Measurements from ENCODE around the gene CD82. TPM values are rescaled to one million over a fixed set of nuclear protein-coding genes. Genes with fewer than 3 reads are reported as not detected.

CD82 gene
- total RNA-seq, 4 donors from 2014 or later: 10.2 to 26.3 (median 20.8) TPM

GRCh38 chr11:44529895-44530412 lies 35.5 kb upstream of the CD82 start:
- Histone ChIP-seq H3K36me3 (no peaks in the 10 kb centered on the region), H3K27ac (no peak overlapping the region), H3K4me3 (no peak overlapping the region), H3K4me1 (no peaks in the 10 kb centered on the region), H3K9me3 (no peaks in the 10 kb centered on the region), H3K27me3 (no peaks in the 10 kb centered on the region)
- DNase-seq: no peak
- no peak for TF ChIP-seq POLR2A (IDR thresholded peaks at IDR 0.05)
- TF ChIP-seq, protein P1, sequence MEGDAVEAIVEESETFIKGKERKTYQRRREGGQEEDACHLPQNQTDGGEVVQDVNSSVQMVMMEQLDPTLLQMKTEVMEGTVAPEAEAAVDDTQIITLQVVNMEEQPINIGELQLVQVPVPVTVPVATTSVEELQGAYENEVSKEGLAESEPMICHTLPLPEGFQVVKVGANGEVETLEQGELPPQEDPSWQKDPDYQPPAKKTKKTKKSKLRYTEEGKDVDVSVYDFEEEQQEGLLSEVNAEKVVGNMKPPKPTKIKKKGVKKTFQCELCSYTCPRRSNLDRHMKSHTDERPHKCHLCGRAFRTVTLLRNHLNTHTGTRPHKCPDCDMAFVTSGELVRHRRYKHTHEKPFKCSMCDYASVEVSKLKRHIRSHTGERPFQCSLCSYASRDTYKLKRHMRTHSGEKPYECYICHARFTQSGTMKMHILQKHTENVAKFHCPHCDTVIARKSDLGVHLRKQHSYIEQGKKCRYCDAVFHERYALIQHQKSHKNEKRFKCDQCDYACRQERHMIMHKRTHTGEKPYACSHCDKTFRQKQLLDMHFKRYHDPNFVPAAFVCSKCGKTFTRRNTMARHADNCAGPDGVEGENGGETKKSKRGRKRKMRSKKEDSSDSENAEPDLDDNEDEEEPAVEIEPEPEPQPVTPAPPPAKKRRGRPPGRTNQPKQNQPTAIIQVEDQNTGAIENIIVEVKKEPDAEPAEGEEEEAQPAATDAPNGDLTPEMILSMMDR (IDR thresholded peaks at IDR 0.05): no peak
- intact Hi-C loops (cut with DNase I; ENCODE audit: low total_unique reads): loop anchor here (10.0 kb wide), 1 partner anchor 435 kb away; the partner anchor contains the start of gene EXT2

DNA sequence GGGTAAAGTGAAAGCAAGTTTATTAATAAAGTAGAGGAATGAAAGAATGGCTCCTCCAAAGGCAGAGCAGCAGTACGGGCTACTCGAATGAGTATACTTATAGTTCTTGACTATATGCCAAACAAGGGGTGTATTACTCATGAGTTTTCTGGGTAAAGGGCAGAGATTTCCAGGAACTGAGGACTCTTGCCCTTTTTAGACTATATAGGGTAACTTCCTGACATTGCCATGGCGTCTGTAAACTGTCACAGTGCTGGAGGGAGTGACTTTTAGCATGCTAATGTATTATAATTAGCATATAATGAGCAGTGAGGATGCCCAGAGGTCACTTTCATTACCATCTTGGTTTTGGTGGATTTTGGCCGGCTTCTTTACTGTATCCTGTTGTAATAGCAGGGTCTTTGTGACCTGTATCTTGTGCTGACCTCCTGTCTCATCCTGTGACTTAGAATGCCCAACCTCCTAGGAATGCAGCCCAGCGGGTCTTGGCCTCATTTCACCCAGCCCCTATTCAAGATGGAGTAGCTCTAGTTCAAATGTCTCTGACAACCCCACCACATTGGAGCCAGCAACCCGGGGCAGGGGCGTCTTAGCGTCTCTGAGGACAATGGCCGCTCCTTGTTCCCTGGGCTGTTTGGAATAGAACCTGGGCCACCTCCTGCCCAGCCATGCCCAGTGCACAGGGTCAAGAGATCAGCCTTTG lies 34.9 kb upstream of the CD82 start:
- Histone ChIP-seq H3K4me1 (no peaks in the 10 kb centered on the region), H3K9me3 (no peaks in the 10 kb centered on the region), H3K4me3 (no peak overlapping the region), H3K27me3 (no peaks in the 10 kb centered on the region), H3K27ac (no peak overlapping the region), H3K36me3 (no peaks in the 10 kb centered on the region)
- DNase-seq: no peak
- no peak for TF ChIP-seq POLR2A (IDR thresholded peaks at IDR 0.05)
- TF ChIP-seq, protein P1 (IDR thresholded peaks at IDR 0.05): no peak
- intact Hi-C loops (cut with DNase I; ENCODE audit: low total_unique reads): loop anchor here (10.0 kb wide), 1 partner anchor 436 kb away; the partner anchor contains the start of gene EXT2

- H3K36me3 ChIP-seq: no peaks in the 10 kb centered on the region
- no peak overlapping the region for H3K4me3 ChIP-seq
- no peaks in the 10 kb centered on the region for H3K27me3 ChIP-seq
- no peaks in the 10 kb centered on the region for H3K4me1 ChIP-seq
- H3K9me3 ChIP-seq: no peaks in the 10 kb centered on the region
- TF ChIP-seq, protein P1 (IDR thresholded peaks at IDR 0.05): no peak
- TF ChIP-seq POLR2A (IDR thresholded peaks at IDR 0.05): no peak
- DNase-seq: no peak
- H3K27ac ChIP-seq: no peak overlapping the region
- intact Hi-C loops (cut with DNase I; ENCODE audit: low total_unique reads): loop anchor here (10.0 kb wide), 1 partner anchor 436 kb away; the partner anchor contains the start of gene EXT2
Measured at GRCh38 chr11:44531116-44531504, 34.4 kb upstream of the CD82 start.

GRCh38 chr11:44531636-44532035 lies 33.8 kb upstream of the CD82 start:
- intact Hi-C loops (cut with DNase I; ENCODE audit: low total_unique reads): loop anchor here (10.0 kb wide), 1 partner anchor 437 kb away; the partner anchor contains the start of gene EXT2
- no peak for TF ChIP-seq POLR2A (IDR thresholded peaks at IDR 0.05)
- TF ChIP-seq, protein P1 (IDR thresholded peaks at IDR 0.05): no peak
- no peaks in the 10 kb centered on the region for H3K9me3 ChIP-seq

DNA sequence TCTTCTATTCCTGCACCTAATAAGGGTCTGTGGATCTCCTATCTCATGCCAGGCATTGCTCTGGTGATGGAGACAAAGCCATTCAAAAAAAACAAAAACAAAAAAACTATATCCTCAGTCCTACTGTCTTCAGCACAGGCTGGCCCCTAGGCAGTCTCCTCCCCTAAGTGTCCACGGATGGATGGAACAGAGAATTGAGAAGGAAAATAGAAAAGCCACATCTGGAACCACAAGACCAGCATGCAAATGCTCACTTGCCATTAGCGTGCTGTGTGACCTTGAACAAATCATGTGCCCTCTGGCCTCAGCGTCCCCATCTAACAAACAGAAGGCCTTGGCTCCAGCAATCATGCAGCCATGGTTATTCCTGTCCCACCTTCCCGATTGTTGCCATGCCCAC lies 32.7 kb upstream of the CD82 start:
- Histone ChIP-seq H3K27me3 (no peaks in the 10 kb centered on the region), H3K4me3 (no peak overlapping the region), H3K9me3 (no peaks in the 10 kb centered on the region), H3K4me1 (no peaks in the 10 kb centered on the region), H3K36me3 (no peaks in the 10 kb centered on the region), H3K27ac (no peak overlapping the region)
- intact Hi-C loops (cut with DNase I; ENCODE audit: low total_unique reads): loop anchor here (10.0 kb wide), 1 partner anchor 438 kb away; the partner anchor contains the start of gene EXT2
- no peak for DNase-seq
- TF ChIP-seq, protein P1 (IDR thresholded peaks at IDR 0.05): no peak
- no peak for TF ChIP-seq POLR2A (IDR thresholded peaks at IDR 0.05)

More at GRCh38 chr11:44531636-44532035, 33.8 kb upstream of the CD82 start:
- no peak overlapping the region for H3K4me3 ChIP-seq
- H3K4me1 ChIP-seq: no peaks in the 10 kb centered on the region
- no peaks in the 10 kb centered on the region for H3K36me3 ChIP-seq
- H3K27ac ChIP-seq: no peak overlapping the region
- DNase-seq: no peak
- H3K27me3 ChIP-seq: no peaks in the 10 kb centered on the region
